Measurements from ENCODE around the gene CAMK2B.

The CAMK2B gene

GRCh38 chr7:44269943-44270493 is 55.4 kb downstream of the CAMK2B start:
- Histone ChIP-seq H3K36me3 (replicated peaks; ENCODE audit: insufficient read depth, low read length) (no peaks in the 10 kb centered on the region), H3K27me3 (replicated peaks; ENCODE audit: insufficient read depth, low read length) (peaks cover 48% of the 10 kb centered on the region), H3K27ac (ENCODE audit: low read length) (no peak overlapping the region), H3K9me2 (replicated peaks; ENCODE audit: insufficient read depth, low read length) (no peaks in the 10 kb centered on the region), H3K9me3 (replicated peaks; ENCODE audit: insufficient read depth, low read length) (no peaks in the 10 kb centered on the region), H2AFZ (ENCODE audit: low read length) (no peak overlapping the region), H3K4me2 (ENCODE audit: low read depth, low read length) (no peak overlapping the region), H4K20me1 (ENCODE audit: insufficient read depth, low read length) (no peaks in the 10 kb centered on the region), H3K4me1 (ENCODE audit: low read length) (no peaks in the 10 kb centered on the region), H3K4me3 (ENCODE audit: low read length) (no peak overlapping the region), H3F3A (ENCODE audit: insufficient read depth, low read length) (no peaks in the 10 kb centered on the region), H3K79me2 (ENCODE audit: low read length) (no peaks in the 10 kb centered on the region), H3K9ac (ENCODE audit: low read length) (no peak overlapping the region)
- no peak for DNase-seq
- no peak for TF ChIP-seq CTCF (IDR thresholded peaks at IDR 0.05; ENCODE audit: low read length)

DNA sequence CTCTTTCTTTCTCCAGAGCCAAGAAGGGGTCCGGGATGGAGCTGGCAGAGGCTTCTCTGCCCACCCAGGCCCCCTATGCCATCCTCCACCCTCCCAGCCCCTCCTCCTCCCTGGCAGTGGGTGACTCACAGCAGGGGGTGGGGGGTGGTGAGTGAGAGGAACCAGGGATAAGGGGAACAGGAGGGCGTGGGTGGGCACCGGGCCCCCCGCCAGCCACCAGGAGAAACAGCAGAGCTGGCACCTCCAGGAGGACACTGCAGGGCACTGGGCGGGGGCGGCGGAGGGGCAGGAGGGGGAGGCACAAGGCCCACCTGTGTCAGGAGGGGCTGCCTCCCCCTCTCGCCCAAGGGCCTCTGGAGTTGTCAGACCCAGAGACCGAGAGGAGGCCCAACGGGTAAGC is 56.0 kb downstream of the CAMK2B start:
- Histone ChIP-seq H3K79me2 (ENCODE audit: low read length) (no peaks in the 10 kb centered on the region), H3K4me2 (ENCODE audit: low read depth, low read length) (no peak overlapping the region), H4K20me1 (ENCODE audit: insufficient read depth, low read length) (no peaks in the 10 kb centered on the region), H3K27ac (ENCODE audit: low read length) (no peak overlapping the region), H2AFZ (ENCODE audit: low read length) (no peak overlapping the region), H3K9me3 (replicated peaks; ENCODE audit: insufficient read depth, low read length) (no peaks in the 10 kb centered on the region), H3F3A (ENCODE audit: insufficient read depth, low read length) (no peaks in the 10 kb centered on the region), H3K4me1 (ENCODE audit: low read length) (no peaks in the 10 kb centered on the region), H3K36me3 (replicated peaks; ENCODE audit: insufficient read depth, low read length) (no peaks in the 10 kb centered on the region), H3K27me3 (replicated peaks; ENCODE audit: insufficient read depth, low read length) (peaks cover 42% of the 10 kb centered on the region), H3K4me3 (ENCODE audit: low read length) (no peak overlapping the region), H3K9me2 (replicated peaks; ENCODE audit: insufficient read depth, low read length) (no peaks in the 10 kb centered on the region), H3K9ac (ENCODE audit: low read length) (no peak overlapping the region)
- no peak for DNase-seq
- TF ChIP-seq EZH2phosphoT487 (IDR thresholded peaks at IDR 0.05; ENCODE audit: low read length) (no peak), CTCF (IDR thresholded peaks at IDR 0.05; ENCODE audit: low read length) (no peak), EZH2 (optimal IDR thresholded peaks at IDR 0.05; ENCODE audit: low read depth, low read length) (no peak)

DNA sequence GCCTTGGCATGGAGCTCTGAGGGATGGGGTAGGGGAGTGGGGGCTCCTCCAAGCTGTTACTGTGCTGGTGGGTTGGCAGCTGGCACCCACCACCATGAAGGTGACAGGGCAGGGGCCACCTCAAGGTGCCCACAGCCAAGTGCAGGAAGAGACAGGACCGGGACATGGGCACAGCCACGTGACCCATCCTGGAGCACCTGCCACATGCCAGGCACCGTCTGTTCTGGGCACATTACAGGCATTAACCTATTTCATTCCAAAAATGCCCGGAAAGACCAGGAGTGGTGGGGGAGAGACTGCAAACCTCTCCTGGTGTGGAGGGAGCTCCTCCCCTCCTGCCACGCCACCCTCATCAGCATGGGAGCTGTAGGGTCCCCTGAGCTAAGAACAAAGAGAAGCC is 56.7 kb downstream of the CAMK2B start:
- 0 out of 2 replicates have a peak, but pooled peaks cover 6% of the 10 kb centered on the region for H3K4me1 ChIP-seq (ENCODE audit: low read length)
- H3K4me2 ChIP-seq (ENCODE audit: low read depth, low read length): no peak overlapping the region
- H3K9ac ChIP-seq (ENCODE audit: low read length): no peak overlapping the region
- no peaks in the 10 kb centered on the region for H4K20me1 ChIP-seq (ENCODE audit: insufficient read depth, low read length)
- H3K27me3 ChIP-seq (replicated peaks; ENCODE audit: insufficient read depth, low read length): peaks cover 36% of the 10 kb centered on the region
- no peaks in the 10 kb centered on the region for H3K79me2 ChIP-seq (ENCODE audit: low read length)
- no peak overlapping the region for H3K4me3 ChIP-seq (ENCODE audit: low read length)
- no peaks in the 10 kb centered on the region for H3K36me3 ChIP-seq (replicated peaks; ENCODE audit: insufficient read depth, low read length)
- no peak overlapping the region for H2AFZ ChIP-seq (ENCODE audit: low read length)
- H3K27ac ChIP-seq (ENCODE audit: low read length): no peak overlapping the region
- no peaks in the 10 kb centered on the region for H3F3A ChIP-seq (ENCODE audit: insufficient read depth, low read length)
- no peak for TF ChIP-seq EZH2 (optimal IDR thresholded peaks at IDR 0.05; ENCODE audit: low read depth, low read length)
- no peak for TF ChIP-seq EZH2phosphoT487 (IDR thresholded peaks at IDR 0.05; ENCODE audit: low read length)
- no peak for TF ChIP-seq CTCF (IDR thresholded peaks at IDR 0.05; ENCODE audit: low read length)
- no peaks in the 10 kb centered on the region for H3K9me2 ChIP-seq (replicated peaks; ENCODE audit: insufficient read depth, low read length)
- DNase-seq: no peak
- no peaks in the 10 kb centered on the region for H3K9me3 ChIP-seq (replicated peaks; ENCODE audit: insufficient read depth, low read length)

All from MM.1S (cell line).